CD4-positive, alpha-beta memory T cell (primary cell): ENCODE results near the gene POLR3G. TPM values are rescaled to one million over a fixed set of nuclear protein-coding genes. Genes with fewer than 3 reads are reported as not detected.

Experiments
- polyA plus RNA-seq, 2 donors: library from polyadenylated mRNA; unstranded; fragments of 300-500 nt; fragmentation: Illumina TruSeq; gene quantifications; one replicate each; pipeline ENCODE4 v1.2.3, GENCODE V29; 2021
- total RNA-seq, 2 experiments: library from RNA; stranded (reverse); gene quantifications; one replicate each; pipeline ENCODE4 v1.2.3, GENCODE V29; 2021

POLR3G gene
- total and polyA plus RNA-seq, 4 experiments from 2014 or later, result 1.2 to 2.2 (median 1.5) TPM

Other genes with a start within 250 kb of the POLR3G start
- gene CETN3, start 65.1 kb upstream of the POLR3G start, total RNA-seq, result 10 to 100 TPM; 15.9 to 22.1 TPM
- gene CETN3, start 65.1 kb upstream of the POLR3G start, polyA plus RNA-seq, result 10 to 100 TPM; 13.4 to 20.8 TPM
- 10 to 100 TPM; 14.7 to 16.1 TPM for gene MBLAC2, start 93 bp upstream of the POLR3G start, total RNA-seq
- 1 to 10 TPM; 1.9 to 4.9 TPM for gene MBLAC2, start 93 bp upstream of the POLR3G start, polyA plus RNA-seq
- 10 to 100 TPM; 30.1 to 30.9 TPM for gene LYSMD3, start 54.7 kb downstream of the POLR3G start, total RNA-seq
- gene LYSMD3, start 54.7 kb downstream of the POLR3G start, polyA plus RNA-seq, result 10 to 100 TPM; 11.7 to 14.7 TPM
- under 1 TPM; 0.09 to 0.22 TPM for gene ADGRV1, start 83.9 kb downstream of the POLR3G start, total RNA-seq
- not detected for gene ADGRV1, start 83.9 kb downstream of the POLR3G start, polyA plus RNA-seq